8988T (cell line): Measurements from ENCODE around the gene SYTL1.
A peak's percentile ranks its signal among the peaks of the same experiment; 100 is the strongest.

Experiments used
- DNase-seq: peaks from one replicate; pipeline ENCODE4 v3.0.0; 2011

Gene SYTL1

DNA sequence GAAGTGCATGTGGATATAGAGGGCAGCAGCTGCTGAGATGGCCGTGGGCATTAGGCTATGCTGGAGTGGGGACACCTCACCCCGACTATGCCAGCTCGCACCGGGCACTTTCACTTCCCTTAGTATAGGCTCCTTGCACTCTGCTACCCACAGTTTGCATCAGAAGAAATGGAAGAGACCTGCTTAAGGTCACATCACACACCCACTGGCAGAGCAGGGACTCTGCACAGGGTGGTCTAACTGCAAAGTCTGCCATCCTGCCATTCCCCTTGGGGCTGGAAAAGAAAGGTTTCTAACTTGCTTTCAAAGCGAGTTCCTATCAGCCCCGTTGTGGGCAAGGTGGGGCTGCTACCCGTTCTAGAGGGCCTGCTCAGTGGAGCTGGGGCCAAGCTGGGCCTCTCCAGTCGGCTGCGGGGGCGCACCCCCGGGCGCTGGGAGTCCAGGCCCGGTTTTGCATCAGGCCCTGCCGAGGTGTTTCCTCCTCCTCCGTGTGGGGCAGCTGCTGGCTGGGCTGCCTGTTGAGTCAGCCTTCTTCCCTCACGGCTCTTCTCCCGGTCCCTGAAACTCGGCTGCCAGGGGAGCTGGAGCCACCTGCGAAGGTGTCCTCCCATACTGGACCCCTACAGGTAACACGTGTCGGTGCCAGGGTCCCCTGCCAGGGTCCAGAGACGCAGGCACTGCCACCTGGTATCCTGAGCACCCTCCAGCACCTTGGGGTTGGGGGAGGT lies at the start of gene SYTL1:
Gene SYTL1, plus strand, starts transcription at position 498 of the 728 bp plus-strand sequence. CDS start 3,313 bp downstream, outside the sequence.
- DNase-seq, result peak; percentile 74

- no peak for DNase-seq
Observed at GRCh38 chr1:27292106-27292505, 49.7 kb upstream of the SYTL1 start.

- DNase-seq, result no peak
Observed at GRCh38 chr1:27293915-27294314, 47.9 kb upstream of the SYTL1 start.

GRCh38 chr1:27296773-27297291 lies 45.0 kb upstream of the SYTL1 start:
- peak; percentile 45 for DNase-seq

GRCh38 chr1:27297903-27298302 lies 43.9 kb upstream of the SYTL1 start:
- no peak for DNase-seq

DNA sequence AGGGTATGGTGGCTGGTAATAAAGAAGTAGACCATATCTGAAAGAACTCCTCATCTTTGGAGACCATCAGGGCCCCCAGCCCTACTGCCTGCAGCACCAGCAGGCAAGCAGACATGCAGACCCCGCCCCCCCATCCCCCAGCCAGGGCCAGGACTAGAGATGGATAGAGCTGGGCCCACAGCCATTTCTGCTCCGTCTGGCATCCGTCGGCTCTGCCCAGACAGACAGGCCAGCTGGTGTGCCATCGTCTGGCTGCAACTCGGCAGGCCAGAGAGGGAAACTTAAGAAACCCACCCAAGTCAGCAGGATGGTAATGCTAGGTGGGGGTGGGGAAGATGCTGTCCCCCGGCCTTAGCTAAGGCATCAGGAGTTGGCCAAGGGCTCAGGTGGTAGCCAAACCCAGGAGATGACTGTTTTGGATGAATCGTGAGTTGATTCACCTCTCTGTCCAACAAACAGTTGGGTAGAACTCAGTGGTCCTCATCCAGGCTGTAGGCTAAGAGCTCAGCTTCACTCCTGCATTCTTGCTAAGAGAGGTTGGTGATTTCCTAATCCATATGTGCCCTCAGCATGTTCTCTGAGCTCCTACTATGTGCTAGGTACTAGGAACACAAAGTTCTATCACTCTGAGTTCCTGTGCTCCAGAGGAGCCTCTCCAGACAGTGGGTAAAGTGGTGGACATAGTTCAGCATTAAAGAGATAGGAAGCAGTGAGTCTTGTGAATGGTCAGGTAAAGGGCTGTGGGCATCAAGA lies 43.0 kb upstream of the SYTL1 start:
- DNase-seq, result no peak

DNA sequence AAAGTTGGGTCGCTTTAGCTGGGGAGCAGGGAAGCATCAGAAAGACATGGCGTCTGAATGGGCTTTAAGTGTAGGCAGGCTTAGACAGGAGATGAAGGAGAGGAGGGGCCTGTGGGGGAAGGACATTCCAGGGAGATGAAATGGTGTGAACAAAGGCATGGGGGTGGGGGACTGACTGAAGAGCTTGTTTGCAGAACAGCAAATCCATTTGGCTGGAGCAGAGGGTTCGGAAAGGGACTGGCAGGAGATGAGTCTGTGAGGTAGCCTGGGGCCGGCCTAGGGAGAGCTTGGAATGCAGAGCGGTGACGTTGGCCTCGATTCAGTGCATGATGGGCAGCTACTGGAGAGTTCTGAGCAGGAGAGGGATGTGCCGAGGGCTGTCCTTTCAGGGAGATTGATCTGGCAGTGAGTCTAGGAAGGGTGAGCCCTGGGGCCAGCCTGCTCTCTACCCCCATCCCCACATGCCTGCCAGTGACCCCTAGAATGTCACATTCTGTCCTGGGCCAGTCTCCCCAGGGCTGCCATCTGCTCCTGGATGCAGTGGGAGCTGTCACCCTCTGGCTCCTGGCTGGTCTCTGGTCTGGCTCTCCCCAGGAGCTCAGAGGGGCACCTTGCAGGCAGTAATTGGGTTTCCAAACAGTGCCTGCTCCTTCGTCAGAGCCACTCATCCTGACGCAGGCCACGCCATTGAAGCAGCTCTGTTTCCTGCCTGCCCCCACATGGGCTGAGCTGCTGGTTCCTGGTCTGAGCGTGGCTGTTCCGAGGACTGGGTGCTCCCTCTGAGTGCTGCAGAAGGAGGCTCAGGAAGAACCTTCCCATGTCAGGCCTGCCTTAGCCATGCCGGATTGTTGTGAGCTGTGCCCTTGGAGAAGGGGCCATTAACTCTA lies 42.2 kb upstream of the SYTL1 start:
- no peak for DNase-seq

DNA sequence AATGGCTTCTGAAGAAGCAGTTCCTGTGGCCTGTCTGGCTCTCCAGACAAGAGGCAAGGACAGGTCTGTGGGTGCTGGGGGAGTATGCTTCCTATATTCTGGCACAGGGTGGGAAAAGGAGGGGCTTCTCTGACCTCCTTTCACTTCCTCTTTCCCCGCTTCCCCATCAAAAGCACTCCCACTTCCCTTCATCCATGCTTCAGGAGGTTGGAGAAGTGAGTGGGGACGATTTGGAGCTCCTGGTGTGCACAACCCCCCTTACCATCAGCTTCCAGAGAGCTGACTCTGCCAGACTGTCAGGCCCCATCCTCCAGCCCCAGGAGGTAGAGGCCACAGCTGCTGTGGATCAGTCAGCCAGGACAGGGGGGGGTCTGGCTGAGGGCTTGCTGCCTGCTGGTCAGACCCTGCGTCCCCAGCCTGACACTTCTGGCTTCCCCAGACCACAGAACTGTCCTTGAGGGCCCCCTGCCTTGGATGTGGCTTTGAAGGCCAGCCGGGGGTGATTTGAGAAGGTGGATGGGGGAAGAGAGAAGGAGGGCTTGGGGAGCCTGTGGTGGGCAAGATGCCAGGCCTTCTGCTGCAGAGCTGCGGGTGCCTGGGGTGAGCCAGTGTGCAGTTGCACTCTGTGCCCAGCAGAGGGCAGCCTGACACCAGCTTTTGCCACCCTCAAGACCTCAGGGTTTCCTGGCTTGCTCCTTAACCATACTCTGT lies 41.3 kb upstream of the SYTL1 start:
- DNase-seq, result peak; percentile 84

DNA sequence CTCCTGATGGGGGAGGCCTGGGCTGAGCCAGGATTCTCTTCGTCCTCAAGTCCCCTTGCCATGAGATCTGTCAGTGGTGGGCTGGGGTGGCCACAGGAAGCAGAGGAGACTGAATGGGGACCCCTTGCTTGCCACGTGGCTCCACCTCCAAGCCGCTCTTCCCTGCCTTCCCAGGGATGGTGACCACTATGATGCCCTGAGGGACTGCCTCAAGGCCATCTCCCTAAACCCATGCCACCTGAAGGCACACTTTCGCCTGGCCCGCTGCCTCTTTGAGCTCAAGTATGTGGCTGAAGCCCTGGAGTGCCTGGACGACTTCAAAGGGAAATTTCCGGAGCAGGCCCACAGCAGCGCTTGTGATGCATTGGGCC lies 40.8 kb upstream of the SYTL1 start:
- DNase-seq, result no peak

DNA sequence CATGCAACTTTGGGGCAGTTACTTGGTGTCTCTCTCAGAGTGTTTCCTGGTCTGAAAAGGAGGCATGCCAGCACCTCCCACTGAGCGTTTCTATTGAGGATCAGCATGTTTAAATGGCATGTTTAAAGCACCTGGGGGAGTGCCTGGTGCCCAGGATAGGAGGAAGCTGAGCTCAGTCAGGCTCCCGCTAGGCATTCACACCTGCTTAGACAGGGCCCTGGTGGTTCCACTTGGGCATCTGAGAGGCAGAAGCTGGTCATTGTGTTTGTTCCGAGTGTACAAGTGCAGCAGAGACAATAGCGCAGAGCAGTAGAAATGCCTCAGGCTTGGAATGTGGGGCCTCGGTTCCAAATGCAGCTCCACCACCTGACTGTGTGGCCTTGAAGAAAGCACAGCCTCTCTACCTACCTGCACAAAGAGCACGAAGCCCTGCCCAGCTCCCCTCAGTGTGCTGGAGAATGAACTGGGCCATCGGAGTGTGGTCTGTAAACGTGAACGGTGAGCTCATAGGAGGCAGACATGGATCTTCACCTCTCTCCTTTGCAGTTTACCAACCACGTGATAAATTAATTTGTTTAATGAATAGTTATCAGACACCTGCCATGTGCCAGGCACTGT lies 40.1 kb upstream of the SYTL1 start:
- no peak for DNase-seq

GRCh38 chr1:27302612-27303011 lies 39.2 kb upstream of the SYTL1 start:
- no peak for DNase-seq

GRCh38 chr1:27303509-27303908 lies 38.3 kb upstream of the SYTL1 start:
- DNase-seq, result no peak

DNA sequence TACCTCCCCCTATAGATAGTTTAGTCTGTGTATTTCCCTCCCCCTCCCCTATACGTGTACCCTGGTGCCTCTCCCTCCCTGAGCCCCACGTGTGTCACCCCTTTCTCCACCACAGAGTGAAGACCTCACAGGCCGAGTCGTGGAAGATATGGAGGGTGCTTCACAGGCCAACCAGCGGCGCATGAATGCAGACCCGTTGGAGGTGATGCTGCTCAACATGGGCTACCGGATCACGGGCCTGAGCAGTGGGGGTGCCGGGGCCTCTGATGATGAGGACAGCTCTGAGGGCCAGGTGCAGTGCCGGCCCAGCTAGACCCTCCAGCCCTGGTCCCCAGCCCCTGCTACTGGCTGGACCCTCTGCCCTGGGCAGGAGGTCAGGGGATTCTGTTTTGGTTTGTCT lies 35.8 kb upstream of the SYTL1 start:
- DNase-seq, result no peak

DNA sequence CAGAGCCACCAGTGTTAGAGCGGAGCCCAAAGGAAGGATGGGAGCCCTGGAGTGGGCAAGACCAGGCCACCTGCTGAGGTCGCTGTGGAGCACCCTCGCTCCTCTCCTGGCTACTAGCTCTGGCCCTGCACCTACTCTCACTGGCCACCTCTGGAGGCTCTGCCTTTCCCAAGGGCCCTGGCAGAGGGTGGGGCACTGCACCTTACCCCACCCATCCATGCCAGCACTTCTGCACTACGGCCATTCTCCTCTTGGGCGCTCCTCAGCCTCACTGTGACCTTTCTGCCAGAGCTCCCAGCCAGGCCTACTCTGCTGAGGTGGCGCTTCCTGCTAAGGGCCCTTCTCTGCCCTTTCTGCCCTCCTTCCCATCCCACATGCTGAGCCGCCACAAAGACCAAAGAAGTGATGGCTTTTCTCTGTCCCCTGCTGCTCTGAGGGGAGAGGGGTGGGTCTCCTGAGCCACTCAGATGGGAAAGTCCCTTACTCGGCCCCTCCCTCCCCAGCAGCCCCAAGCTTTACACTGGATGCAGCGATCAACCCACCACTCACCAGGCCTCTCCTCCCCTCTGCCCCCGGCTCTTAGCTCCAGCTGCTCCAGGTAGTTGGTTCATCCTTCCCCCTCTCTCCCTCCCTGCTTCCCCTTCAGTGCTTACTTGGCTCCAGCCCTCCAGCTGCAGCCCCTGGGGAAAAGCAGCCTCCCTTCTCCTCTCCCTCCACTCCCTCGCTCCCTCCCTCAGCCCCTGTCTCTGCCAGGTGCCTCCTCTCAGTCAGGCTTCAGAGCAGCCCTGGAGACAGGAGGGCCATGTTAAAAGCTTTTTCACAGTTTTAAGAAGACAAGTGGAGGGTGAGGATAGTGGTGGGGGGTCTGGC lies 34.7 kb upstream of the SYTL1 start:
- peak; percentile 50 for DNase-seq

- DNase-seq, result no peak
Observed at GRCh38 chr1:27307874-27308598, 33.8 kb upstream of the SYTL1 start.

DNA sequence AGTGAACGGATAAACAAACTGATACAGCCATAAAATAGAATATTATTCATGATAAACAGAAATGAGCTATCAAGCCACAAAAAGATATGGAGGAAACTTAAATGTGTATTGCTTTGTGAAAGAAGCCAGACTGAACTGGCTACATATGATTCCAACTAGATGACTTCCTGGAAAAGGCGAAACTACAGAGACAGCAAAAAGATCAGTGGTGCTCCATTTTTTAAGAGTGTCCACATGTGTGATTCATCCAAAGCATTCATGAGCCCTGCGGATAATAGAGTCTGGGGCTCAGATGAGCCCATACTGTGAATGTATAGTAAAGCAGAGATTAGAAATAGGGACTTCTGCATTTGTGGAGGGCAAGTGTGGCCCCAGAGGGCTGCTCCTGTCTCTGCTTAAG lies 27.7 kb upstream of the SYTL1 start:
- no peak for DNase-seq

- no peak for DNase-seq
Observed at GRCh38 chr1:27314737-27315136, 27.1 kb upstream of the SYTL1 start.

- DNase-seq, result no peak
Observed at GRCh38 chr1:27316860-27317259, 25.0 kb upstream of the SYTL1 start.

DNA sequence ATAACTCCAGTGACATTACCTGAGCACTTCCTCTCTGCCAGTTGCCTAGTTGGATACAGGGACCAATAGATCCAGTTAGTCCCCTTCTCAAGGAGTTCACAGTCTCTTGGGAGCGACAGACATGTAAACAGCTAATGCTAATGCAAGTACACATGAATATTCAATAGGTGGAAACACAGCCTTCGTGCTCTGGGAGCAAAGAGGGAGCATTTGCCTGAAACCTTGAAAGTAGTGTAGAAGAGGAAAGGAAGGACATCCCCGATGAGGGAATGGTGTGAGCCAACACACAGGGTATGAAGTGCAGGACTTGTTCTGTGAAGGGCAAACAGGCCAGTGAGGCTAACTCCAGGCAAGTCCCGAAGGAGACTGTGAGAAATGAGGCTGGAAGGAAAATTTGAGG lies 23.7 kb upstream of the SYTL1 start:
- DNase-seq, result no peak

DNA sequence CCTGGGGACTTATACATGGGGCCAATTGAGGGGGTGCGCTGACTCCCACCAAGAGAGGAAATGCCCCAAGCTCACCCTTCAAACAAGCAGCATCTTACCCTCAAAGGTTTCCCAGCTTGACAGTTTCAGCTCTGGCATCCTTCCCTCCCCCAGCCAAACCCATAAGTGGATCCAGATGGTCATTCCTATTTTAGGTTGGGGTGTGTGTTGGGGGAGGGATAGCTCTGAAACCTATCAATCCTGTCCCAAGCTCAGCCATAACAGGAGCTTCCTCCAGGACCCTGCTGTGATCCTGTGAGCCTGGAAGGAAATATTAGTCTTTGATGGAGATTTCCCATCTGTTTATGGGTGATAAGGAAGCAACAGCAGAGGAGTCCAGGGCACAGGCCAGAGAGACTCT lies 23.2 kb upstream of the SYTL1 start:
- no peak for DNase-seq
